Kidney (tissue), 14 donors: ENCODE measurements around the gene HOXB3. TPM values are rescaled to one million over a fixed set of nuclear protein-coding genes. Genes with fewer than 3 reads are reported as not detected.

Source experiments
- DNase-seq, 5 donors: peaks; one replicate each; pipeline ENCODE4 v3.0.0-alpha.2; 2013 to 2020
- FAIRE-seq: peaks from 2 replicates; lab custom pipeline; 2012; peaks lifted over from hg19 to GRCh38; lab: Jason Lieb, UNC
- H3K27ac ChIP-seq, 2 donors: one replicate each; pipeline ENCODE4 v1.7.0; 2013; ENCODE audit warnings: low read depth in 2 of 2, low read length in 2 of 2, inconsistent platforms in 1 of 2
- H3K27me3 ChIP-seq: one replicate; pipeline ENCODE4 v1.7.1; 2013; ENCODE audit warnings: low read length, inconsistent platforms; ENCODE audit not compliant: control insufficient read depth, insufficient read depth
- H3K36me3 ChIP-seq, 3 donors: one replicate each; pipeline versions ENCODE4 v1.7.0 to v1.7.1; 2013; ENCODE audit warnings: low read length in 3 of 3, control low read depth in 1 of 3, inconsistent platforms in 1 of 3; ENCODE audit not compliant: insufficient read depth in 3 of 3, control insufficient read depth in 2 of 3
- H3K4me1 ChIP-seq, 3 donors: one replicate each; pipeline versions ENCODE4 v1.7.0 to v1.7.1; 2013; ENCODE audit warnings: low read length in 3 of 3, inconsistent platforms in 1 of 3, low read depth in 1 of 3; ENCODE audit not compliant: control insufficient read depth in 2 of 3, insufficient read depth in 2 of 3
- H3K4me3 ChIP-seq, 3 donors: one replicate each; pipeline versions ENCODE4 v1.7.0 to v1.8.1; 2013; ENCODE audit warnings: low read length in 3 of 3, control low read depth in 1 of 3, inconsistent platforms in 1 of 3
- H3K9ac ChIP-seq, 3 donors: one replicate each; pipeline versions ENCODE4 v1.7.0 to v1.7.1; 2013; ENCODE audit warnings: low read length in 3 of 3, control low read depth in 1 of 3, inconsistent platforms in 1 of 3
- H3K9me3 ChIP-seq, 3 donors: one replicate each; pipeline versions ENCODE4 v1.7.0 to v1.7.1; 2013; ENCODE audit warnings: low read length in 3 of 3, control low read depth in 1 of 3, inconsistent platforms in 1 of 3; ENCODE audit not compliant: control insufficient read depth in 2 of 3, insufficient read depth in 1 of 3
- CTCF ChIP-seq: IDR thresholded peaks from 3 replicates; pipeline ENCODE4 v1.5.1; 2012; ENCODE audit warnings: mild to moderate bottlenecking, moderate library complexity, borderline replicate concordance; ENCODE audit not compliant: insufficient read depth; ENCODE audit errors: extremely low read depth
- intact Hi-C: fragments of 100-400 bp; cut with DNase I; formaldehyde crosslinking; loops from one replicate; pipeline ENCODE4 v1.11.1; 2022
- polyA plus RNA-seq: library from polyadenylated mRNA; stranded (reverse); fragments of 350-450 nt; fragmentation: Illumina TruSeq; extraction: RNeasy Lipid Tissue Mini Kit (QIAGEN cat#74804); gene quantifications from one replicate; pipeline ENCODE4 v1.2.3, GENCODE V29; 2014; ENCODE audit warnings: low read depth, low replicate concordance; ENCODE audit not compliant: insufficient read depth
- total RNA-seq: library from RNA; stranded (reverse); fragmentation: NEBNext Ultra II Directional; extraction: Animal tissue kit (Norgen Biotek cat#: 25700); gene quantifications from one replicate; pipeline ENCODE4 v1.2.1, GENCODE V29; 2021
- donor health status: control.
- donor health status: control.
- donor health status: control.
- donor health status: control.
- donor health status: control.
- donor health status: DM: yes; HTN: yes; CAD: no.
- donor health status: Normal renal cell carcinoma (clear cell type).

The HOXB3 gene
- total and polyA plus RNA-seq, 2 donors from 2014 or later: 12.1 to 99.0 TPM

DNA sequence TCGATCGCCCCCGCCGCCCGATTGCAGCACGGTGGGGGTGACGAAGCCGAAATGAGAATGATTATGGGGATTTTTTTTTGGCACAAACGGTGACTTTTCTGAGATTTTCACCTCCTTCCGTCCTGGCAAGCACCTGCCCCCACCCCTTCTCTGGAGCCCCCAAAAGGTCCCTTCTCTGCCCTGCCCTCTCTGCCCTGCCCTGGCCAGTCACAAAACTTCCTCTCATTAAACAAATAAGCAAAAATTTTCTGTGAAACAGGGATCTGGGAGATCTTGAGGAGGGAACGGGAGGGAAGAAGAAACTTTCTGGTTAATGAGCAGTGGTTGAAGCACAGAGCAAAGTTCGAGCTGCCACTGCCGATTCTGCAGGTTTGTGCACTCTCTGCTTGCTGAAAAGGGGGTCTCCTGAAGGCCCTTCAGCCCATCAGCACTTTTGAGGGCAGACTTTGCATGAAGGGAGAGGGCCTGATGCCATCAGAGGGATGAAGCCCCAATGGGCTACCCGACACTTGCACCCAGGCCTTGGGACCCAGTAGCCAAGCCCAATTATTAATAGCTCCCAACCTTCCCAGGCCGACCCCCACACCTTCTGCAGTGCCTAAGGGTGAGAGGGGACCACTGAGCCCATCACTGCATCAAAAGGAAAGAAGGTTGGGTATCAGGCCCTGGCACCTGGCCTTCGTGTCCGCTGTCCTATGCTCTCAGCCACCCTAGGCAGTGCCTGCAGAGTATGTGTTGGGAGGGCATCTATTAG lies 26.1 kb upstream of the HOXB3 start:
- peak in 3 of 5 donors; percentile 21 to 72 (median 59) for DNase-seq
- Histone ChIP-seq H3K9me3 (no peaks in the 10 kb centered on the region), H3K4me1 (peaks cover 0 to 9% (median 0%) of the 10 kb centered on the region in 3 donors), H3K27ac (peak overlapping the region; percentile 92 to 97), H3K4me3 (peak overlapping the region; percentile 26 to 85 (median 59)), H3K27me3 (peaks cover 21% of the 10 kb centered on the region), H3K9ac (peak overlapping the region; percentile 24 to 95 (median 48)), H3K36me3 (no peaks in the 10 kb centered on the region)
- no peak for FAIRE-seq
- no peak for TF ChIP-seq CTCF
- intact Hi-C loops: no loop called here

- H3K27ac ChIP-seq: peak within 1 kb of the TSS; percentile 92 to 97
- peaks cover 0 to 9% (median 0%) of the 10 kb centered on the region in 3 donors for H3K4me1 ChIP-seq
- no peaks in the 10 kb centered on the region for H3K9me3 ChIP-seq
- peak within 1 kb of the TSS; percentile 75 to 95 (median 78) for H3K9ac ChIP-seq
- peak within 1 kb of the TSS; percentile 68 to 85 (median 81) for H3K4me3 ChIP-seq
- DNase-seq: peak in 3 of 5 donors; percentile 79 to 90 (median 86)
- no peak for FAIRE-seq
- intact Hi-C loops: no loop called here
- TF ChIP-seq CTCF: no peak
- H3K36me3 ChIP-seq: no peaks in the 10 kb centered on the region
- H3K27me3 ChIP-seq: peaks cover 15% of the 10 kb centered on the region
Measured at GRCh38 chr17:48615047-48615962, 25.3 kb upstream of the HOXB3 start, which contains the start of gene HOXB8. TSS of gene HOXB8 (minus strand) at chr17:48615292. CDS start at chr17:48614704, 588 bp downstream.

GRCh38 chr17:48613862-48614694 lies 24.0 kb upstream of the HOXB3 start:
- no peak for TF ChIP-seq CTCF
- DNase-seq (peak in 3 of 5 donors; percentile 44 to 57 (median 46)), FAIRE-seq (no peak)
- Histone ChIP-seq H3K9me3 (no peaks in the 10 kb centered on the region), H3K4me1 (peaks cover 0 to 15% (median 8%) of the 10 kb centered on the region in 3 donors), H3K9ac (peak overlapping the region; percentile 49 to 95 (median 78)), H3K4me3 (peak overlapping the region; percentile 53 to 85 (median 53)), H3K27me3 (peaks cover 15% of the 10 kb centered on the region), H3K36me3 (no peaks in the 10 kb centered on the region), H3K27ac (peak overlapping the region; percentile 92 to 97)
- intact Hi-C loops: no loop called here
